Measurements from ENCODE around the gene RND2. TPM values are rescaled to one million over a fixed set of nuclear protein-coding genes. Genes with fewer than 3 reads are reported as not detected.

RND2 gene
- total RNA-seq, 1 experiment from 2014 or later, result 0.40 TPM

GRCh38 chr17:42980274-42980765 lies 44.7 kb upstream of the RND2 start, which contains the start of gene RUNDC1:
Gene RUNDC1, plus strand, starts transcription at chr17:42980565. Its CDS starts 12 bp downstream, at chr17:42980577.
- peak; percentile 99 for DNase-seq
- H3K27ac Mint-ChIP-seq (ENCODE audit: unreplicated experiment), result peak within 1 kb of the TSS; percentile 86
- CTCF ChIA-PET, result interaction anchor here (0.8 to 1.3 kb wide), 5 partner anchors 9 to 149 kb away, joined by 3 read pairs; partner anchors contain the start of gene RPL27
- TF ChIP-seq CTCF (IDR thresholded peaks at IDR 0.05; ENCODE audit: unreplicated experiment), result no peak
- H3K36me3 Mint-ChIP-seq (ENCODE audit: insufficient read depth, unreplicated experiment), result peaks cover 48% of the 10 kb centered on the region
- H3K27me3 Mint-ChIP-seq (ENCODE audit: unreplicated experiment), result no peaks in the 10 kb centered on the region
- H3K4me1 Mint-ChIP-seq (ENCODE audit: low read depth, unreplicated experiment), result peaks cover 33% of the 10 kb centered on the region
- intact Hi-C loops (cut with micrococcal nuclease; ENCODE audit: unreplicated experiment), result no loop called here
- H3K9me3 Mint-ChIP-seq (ENCODE audit: low read depth, unreplicated experiment), result no peaks in the 10 kb centered on the region
- H3K4me3 Mint-ChIP-seq (ENCODE audit: low read depth, unreplicated experiment), result peak within 1 kb of the TSS; percentile 98
- no TSS peak for BruUV-seq (replicated peaks)

DNA sequence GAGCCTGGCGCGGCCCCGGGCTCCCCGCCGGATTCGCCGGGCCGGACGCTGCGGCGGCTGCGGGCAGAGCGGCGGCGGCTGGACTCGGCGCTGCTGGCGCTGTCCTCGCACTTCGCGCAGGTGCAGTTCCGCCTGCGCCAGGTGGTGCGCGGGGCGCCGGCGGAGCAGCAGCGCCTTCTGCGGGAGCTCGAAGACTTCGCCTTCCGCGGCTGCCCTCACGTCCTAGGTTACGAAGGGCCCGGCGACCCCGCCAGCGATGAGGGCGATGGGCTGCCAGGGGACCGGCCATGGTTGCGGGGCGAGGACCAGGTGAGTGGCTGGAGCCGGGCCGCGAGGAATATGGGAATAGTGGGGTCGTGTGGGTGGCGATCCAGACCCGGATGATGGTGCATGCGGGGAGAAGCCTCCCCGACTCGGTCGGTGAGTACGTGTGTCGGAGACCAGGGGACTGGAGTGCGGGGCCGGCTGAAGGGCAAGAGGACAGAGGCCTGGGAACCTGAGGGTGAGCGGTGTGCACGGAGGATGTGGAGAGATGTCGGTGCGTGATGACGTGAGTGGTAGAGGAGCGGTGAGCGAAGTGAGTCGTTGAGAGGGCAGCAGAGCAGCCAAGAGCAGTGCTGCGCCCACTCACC lies 44.1 kb upstream of the RND2 start:
- peak overlapping the region; percentile 98 for H3K4me3 Mint-ChIP-seq (ENCODE audit: low read depth, unreplicated experiment)
- TF ChIP-seq CTCF (IDR thresholded peaks at IDR 0.05; ENCODE audit: unreplicated experiment), result peak; percentile 20
- H3K27ac Mint-ChIP-seq (ENCODE audit: unreplicated experiment), result peak overlapping the region; percentile 86
- CTCF ChIA-PET, result interaction anchor here (0.5 to 1.1 kb wide), 4 partner anchors 16 to 148 kb away, joined by 3 to 4 read pairs (median 3); partner anchors contain the start of gene RPL27
- H3K36me3 Mint-ChIP-seq (ENCODE audit: insufficient read depth, unreplicated experiment), result peaks cover 53% of the 10 kb centered on the region
- peak; percentile 71 for DNase-seq
- no peaks in the 10 kb centered on the region for H3K9me3 Mint-ChIP-seq (ENCODE audit: low read depth, unreplicated experiment)
- no peaks in the 10 kb centered on the region for H3K27me3 Mint-ChIP-seq (ENCODE audit: unreplicated experiment)
- intact Hi-C loops (cut with micrococcal nuclease; ENCODE audit: unreplicated experiment), result no loop called here
- no TSS peak for BruUV-seq (replicated peaks)
- peaks cover 33% of the 10 kb centered on the region for H3K4me1 Mint-ChIP-seq (ENCODE audit: low read depth, unreplicated experiment)

- Mint-ChIP-seq H3K4me3 (ENCODE audit: low read depth, unreplicated experiment) (peak overlapping the region; percentile 98), H3K36me3 (ENCODE audit: insufficient read depth, unreplicated experiment) (peaks cover 60% of the 10 kb centered on the region), H3K27ac (ENCODE audit: unreplicated experiment) (peak overlapping the region; percentile 86), H3K27me3 (ENCODE audit: unreplicated experiment) (no peaks in the 10 kb centered on the region), H3K4me1 (ENCODE audit: low read depth, unreplicated experiment) (peaks cover 33% of the 10 kb centered on the region), H3K9me3 (ENCODE audit: low read depth, unreplicated experiment) (no peaks in the 10 kb centered on the region)
- no peak for TF ChIP-seq CTCF (IDR thresholded peaks at IDR 0.05; ENCODE audit: unreplicated experiment)
- intact Hi-C loops (cut with micrococcal nuclease; ENCODE audit: unreplicated experiment), result no loop called here
- CTCF ChIA-PET, result interaction anchor here (0.6 to 1.0 kb wide), 2 partner anchors 16 to 464 kb away, joined by 3 to 4 read pairs; partner anchors contain the start of gene RPL27
- BruUV-seq (replicated peaks), result TSS peak; percentile 39
- DNase-seq, result no peak
These were observed 42.8 kb upstream of the RND2 start for GRCh38 chr17:42982266-42982665.

GRCh38 chr17:42985225-42985624 lies 39.8 kb upstream of the RND2 start:
- DNase-seq, result no peak
- TF ChIP-seq CTCF (IDR thresholded peaks at IDR 0.05; ENCODE audit: unreplicated experiment), result no peak
- Mint-ChIP-seq H3K4me1 (ENCODE audit: low read depth, unreplicated experiment) (peaks cover 32% of the 10 kb centered on the region), H3K36me3 (ENCODE audit: insufficient read depth, unreplicated experiment) (peaks cover 81% of the 10 kb centered on the region), H3K27me3 (ENCODE audit: unreplicated experiment) (no peaks in the 10 kb centered on the region), H3K4me3 (ENCODE audit: low read depth, unreplicated experiment) (no peak overlapping the region), H3K27ac (ENCODE audit: unreplicated experiment) (peak overlapping the region; percentile 56), H3K9me3 (ENCODE audit: low read depth, unreplicated experiment) (no peaks in the 10 kb centered on the region)
- no TSS peak for BruUV-seq (replicated peaks)
- CTCF ChIA-PET, result interaction anchor here (3.0 kb wide), 1 partner anchor 13 kb away, joined by 15 read pairs; the partner anchor contains the start of gene RPL27
- intact Hi-C loops (cut with micrococcal nuclease; ENCODE audit: unreplicated experiment), result no loop called here
